Colon (tissue), 2 donors: Measurements from ENCODE around the gene ONECUT1.
"Not testable (repeated sequence)": the region's sequence is repeated elsewhere in the genome, so short reads cannot be mapped to it uniquely, and the experiment has no call there.

ENCODE experiments used
- FAIRE-seq: peaks from 2 replicates; lab custom pipeline; 2012; peaks lifted over from hg19 to GRCh38; lab: Jason Lieb, UNC
- donor health status: control.
- donor health status: control.

ONECUT1 gene

DNA sequence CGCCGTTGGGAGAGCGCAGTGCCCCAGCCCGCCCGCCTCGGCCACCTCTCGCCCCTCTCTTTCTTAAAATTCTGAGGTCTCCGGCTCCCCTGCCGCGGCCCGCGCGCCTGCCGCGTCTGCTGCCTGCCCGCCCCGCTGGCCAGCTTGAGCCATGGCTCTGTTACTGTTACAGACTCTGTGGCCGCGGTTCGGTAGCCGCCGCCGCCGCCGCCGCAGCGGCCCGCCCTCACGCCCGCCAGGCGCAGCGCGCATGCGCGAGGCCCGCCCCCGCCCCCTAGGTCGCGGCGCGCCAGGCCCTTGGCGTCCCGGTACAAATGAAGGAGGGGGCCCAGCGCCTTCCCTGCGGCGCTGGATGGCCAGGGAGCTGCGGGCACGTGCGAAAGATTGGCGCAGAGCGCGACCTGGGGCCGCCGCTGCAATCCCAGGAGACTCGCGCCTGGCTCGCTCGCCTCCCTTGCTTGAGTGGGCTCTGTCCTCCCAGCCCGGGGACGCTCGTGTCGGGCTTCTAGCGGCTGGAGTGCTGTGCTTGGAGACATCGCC lies at the start of gene ONECUT1:
Gene ONECUT1, minus strand, starts transcription at position 168 of the 540 bp plus-strand sequence. CDS start 452 bp downstream, outside the sequence.
- FAIRE-seq = no peak

DNA sequence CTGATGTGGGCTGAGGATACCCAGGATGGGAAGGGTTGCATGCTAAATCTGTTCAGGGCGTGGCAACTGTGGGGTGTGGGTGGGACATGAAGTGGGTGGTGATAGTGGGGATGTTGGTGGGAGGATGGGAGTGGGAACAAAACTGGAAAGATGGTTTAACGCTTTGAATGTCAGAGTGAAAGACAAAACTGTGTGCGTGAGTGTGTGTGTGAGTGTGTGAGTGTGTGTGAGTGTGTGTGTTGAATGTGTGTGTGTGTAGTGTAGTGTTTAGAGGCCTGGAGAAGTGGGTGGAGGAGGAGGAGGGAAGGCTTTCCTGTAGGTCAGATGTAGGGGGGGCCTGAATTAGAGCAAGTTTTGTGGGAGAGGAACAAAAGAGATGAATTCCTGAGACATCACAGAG lies 44.2 kb upstream of the ONECUT1 start:
- no peak for FAIRE-seq

- not testable (repeated sequence) for FAIRE-seq
These were observed 34.2 kb upstream of the ONECUT1 start for GRCh38 chr15:52824169-52824942.

DNA sequence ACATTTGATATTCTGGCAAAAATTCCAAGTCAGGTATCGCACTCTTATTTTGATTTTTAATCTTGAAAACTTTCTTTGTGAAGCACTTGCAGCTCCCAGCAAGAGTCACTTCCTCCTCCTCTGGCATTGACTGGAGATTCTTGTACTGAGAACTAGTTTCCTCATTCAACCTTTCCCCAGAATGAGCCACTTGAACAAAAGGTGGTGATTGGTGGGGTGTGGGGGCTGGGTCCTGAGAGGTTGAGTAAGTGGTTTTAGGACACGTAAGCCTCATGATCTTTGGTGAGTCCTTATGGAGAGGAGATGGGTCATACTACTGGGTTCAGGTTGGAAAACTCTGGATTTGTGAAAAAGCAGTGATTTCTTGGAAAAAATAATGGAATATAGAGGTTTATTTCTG lies 32.3 kb upstream of the ONECUT1 start:
- FAIRE-seq = no peak

GRCh38 chr15:52819253-52819652 lies 29.1 kb upstream of the ONECUT1 start:
- FAIRE-seq = no peak

DNA sequence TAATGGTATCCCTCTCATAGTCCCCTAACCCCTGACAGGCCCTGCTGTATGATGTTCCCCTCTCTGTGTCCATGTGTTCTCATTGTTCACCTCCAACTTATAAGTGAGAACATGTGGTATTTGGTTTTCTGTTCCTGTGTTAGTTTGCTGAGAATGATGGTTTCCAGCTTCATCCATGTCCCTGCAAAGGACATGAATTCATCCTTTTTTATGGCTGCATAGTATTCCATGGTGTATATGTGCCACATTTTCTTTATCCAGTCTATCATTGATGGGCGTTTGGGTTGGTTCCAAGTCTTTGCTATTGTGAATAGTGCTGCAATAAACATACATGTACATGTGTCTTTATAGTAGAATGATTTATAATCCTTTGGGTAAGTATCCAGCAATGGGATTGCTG lies 25.8 kb upstream of the ONECUT1 start:
- FAIRE-seq = not testable (repeated sequence)

- no peak for FAIRE-seq
These were observed 18.9 kb upstream of the ONECUT1 start for GRCh38 chr15:52808996-52809395.

- no peak for FAIRE-seq
These were observed 18.3 kb upstream of the ONECUT1 start for GRCh38 chr15:52808441-52808840.

DNA sequence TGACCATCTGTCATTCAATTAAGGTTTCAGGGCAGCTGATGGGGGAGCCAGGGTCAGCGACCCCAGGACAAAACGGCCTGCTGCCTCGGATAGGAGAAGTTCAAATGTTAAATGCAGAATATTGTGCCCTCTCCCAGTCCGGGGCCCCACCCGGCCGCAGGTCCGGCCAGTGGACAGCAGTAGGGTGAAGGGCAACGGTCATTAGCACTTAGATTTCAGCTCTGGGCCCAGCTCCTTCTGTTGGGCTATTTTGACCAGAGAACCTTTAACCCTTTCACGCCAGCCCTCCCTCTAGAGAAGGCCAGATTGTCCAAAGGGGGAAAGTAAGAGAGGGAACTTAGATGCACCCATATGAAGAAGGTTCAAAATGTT lies 16.1 kb upstream of the ONECUT1 start:
- no peak for FAIRE-seq

- no peak for FAIRE-seq
These were observed 15.5 kb upstream of the ONECUT1 start for GRCh38 chr15:52805351-52806283.

GRCh38 chr15:52804526-52805081 lies 14.5 kb upstream of the ONECUT1 start:
- no peak for FAIRE-seq

- no peak for FAIRE-seq
These were observed 13.6 kb upstream of the ONECUT1 start for GRCh38 chr15:52803467-52804306.

DNA sequence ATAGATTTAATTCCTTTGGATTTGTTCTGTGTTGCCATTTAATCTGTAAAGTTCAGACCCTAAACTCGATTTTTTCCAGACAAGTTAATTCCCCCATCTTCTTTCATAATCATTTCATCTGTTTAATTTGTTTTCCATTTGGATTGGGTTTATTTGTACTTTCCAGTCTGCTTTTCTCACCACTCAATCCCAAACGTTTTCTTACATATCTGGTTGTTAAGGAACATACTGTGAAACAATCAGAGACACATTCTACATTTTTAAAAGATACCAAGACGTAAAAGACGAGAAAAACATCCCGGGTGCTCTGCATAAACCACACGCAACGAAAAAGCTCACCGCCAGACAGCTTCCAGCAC lies 13.0 kb upstream of the ONECUT1 start:
- FAIRE-seq = no peak

GRCh38 chr15:52802110-52802509 lies 12.0 kb upstream of the ONECUT1 start:
- FAIRE-seq = no peak

- FAIRE-seq = no peak
These were observed 11.6 kb upstream of the ONECUT1 start for GRCh38 chr15:52801748-52802085.

DNA sequence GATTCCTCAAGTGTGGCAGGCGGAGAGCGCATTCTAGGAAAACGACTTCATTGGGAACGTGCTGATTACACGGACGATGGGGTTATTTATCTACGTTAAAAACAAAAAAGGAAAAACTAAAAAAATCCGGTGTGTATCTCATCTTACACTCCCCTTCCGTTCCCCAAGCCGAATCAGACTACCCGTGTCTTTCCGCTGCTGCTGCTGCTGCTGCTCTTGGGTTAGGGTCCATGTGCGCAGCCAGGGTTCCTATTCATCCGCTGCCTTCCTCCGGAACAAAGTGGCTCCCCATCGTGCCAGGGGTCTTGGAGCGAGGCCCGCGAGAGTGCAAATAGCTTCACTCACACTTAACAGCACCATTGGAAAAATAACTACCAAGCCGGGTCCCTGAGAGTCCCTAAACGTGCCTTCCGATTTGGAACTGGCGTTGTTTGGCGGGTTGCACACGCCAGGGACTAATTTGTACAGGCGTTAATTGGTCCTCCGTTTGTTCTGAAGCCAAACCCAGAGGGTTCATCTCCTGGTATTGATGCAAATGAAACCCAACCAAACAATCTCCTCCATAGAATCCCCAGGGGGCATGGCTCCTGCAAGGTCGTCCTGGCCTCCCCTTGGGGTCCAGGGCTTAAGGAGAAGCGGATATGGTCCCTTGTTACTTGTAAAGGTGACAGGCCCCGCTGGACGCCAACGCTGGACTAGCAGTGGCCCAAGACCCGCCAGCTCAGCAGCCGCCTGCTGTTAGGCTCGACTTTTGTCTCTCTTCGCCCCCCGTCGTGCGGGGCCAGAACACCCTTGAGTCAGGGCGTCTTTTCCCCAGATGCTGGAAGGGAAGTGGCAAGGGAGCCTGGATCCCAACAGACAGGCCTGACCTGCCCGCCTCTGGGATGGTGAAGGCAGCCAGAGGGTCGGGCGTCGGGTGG lies 11.0 kb upstream of the ONECUT1 start:
- FAIRE-seq = no peak

GRCh38 chr15:52799145-52799811 lies 9.1 kb upstream of the ONECUT1 start:
- FAIRE-seq = no peak

DNA sequence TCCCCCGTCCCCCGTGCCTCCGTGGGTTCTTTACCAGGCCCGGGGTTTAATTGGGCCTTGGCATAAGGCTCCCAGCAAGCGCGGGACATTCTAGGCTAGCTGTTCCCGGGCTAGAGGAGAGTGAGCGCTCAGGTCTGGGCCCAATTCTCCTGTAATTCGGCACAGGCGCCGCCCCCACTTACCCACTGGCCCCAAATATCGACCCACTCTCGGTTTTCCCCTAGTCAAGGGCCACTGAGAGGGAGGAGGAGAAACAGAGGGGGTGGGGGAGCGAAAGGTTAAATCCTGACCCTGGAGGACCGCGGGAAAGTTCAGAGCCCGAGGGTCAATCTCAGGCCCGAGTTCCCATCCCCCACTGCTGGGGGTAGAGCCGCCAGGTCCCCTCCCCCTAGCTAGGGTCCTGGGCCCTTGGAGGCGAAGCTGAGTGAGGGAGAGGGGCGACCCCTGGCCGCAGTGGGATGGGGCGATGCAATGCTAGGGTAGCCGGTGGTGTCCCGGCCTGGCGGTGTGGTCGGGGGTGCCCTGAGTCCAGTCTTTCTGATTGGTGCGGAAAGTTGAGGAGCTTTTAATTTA lies 8.5 kb upstream of the ONECUT1 start:
- FAIRE-seq = no peak

- no peak for FAIRE-seq
These were observed 7.7 kb upstream of the ONECUT1 start for GRCh38 chr15:52797625-52798501.
